K562 (cell line): ENCODE data around the gene TPO. TPM values are rescaled to one million over a fixed set of nuclear protein-coding genes. Genes with fewer than 3 reads are reported as not detected.

Experiments used
- ATAC-seq: fragments of 200-7000 bp; cut with Tn5 transposase; 3 replicates; pipeline ENCODE4 v1.9.1; 2020; ENCODE audit warnings: moderate library complexity
- BruUV-seq: library from RNA; stranded (reverse); fragments of 400-500 nt; replicated peaks from 2 replicates; lab custom pipeline; 2021; lab: Mats Ljungman, UMichigan
- CTCF ChIA-PET: fragments of 300-600 bp; formaldehyde crosslinking; extraction: SDS; loops from one replicate; lab custom pipeline; 2021; ENCODE audit warnings: low intra/inter-chr PET ratio; lab: Yijun Ruan, JAX
- POLR2A ChIA-PET: fragments of 300-600, 350-650 bp; sonication (Branson Sonifier 250); formaldehyde crosslinking; extraction: SDS; loops from one replicate; lab custom pipeline; 2021; ENCODE audit warnings: antibody characterized with exemption, inconsistent platforms; lab: Yijun Ruan, JAX
- DNase-seq, 4 experiments: peaks; one replicate each; pipeline versions ENCODE4 v3.0.0 to v3.0.0-alpha.2; 2011 to 2018; ENCODE audit warnings: low spot score in 3 of 4, mixed read lengths in 3 of 4; ENCODE audit errors: extremely low read depth in 1 of 4
- FAIRE-seq: peaks from 2 replicates; lab custom pipeline; 2011; peaks lifted over from hg19 to GRCh38; lab: Jason Lieb, UNC
- H2AFZ ChIP-seq: 2 replicates; pipeline ENCODE4 v1.6.0; 2011; ENCODE audit warnings: low read depth, low read length, control low read depth, inconsistent platforms
- H3K27ac ChIP-seq: fragments of 200-600 bp; 3 replicates; pipeline ENCODE4 v1.8.0; 2011; ENCODE audit warnings: low read depth, mild to moderate bottlenecking, control low read depth, inconsistent platforms, low read length, moderate library complexity, mixed read lengths; ENCODE audit errors: extremely low read depth
- H3K27me3 ChIP-seq, 2 experiments: fragments of 300-600 bp in 1 of 2; 2 replicates in 1 of 2; 3 replicates in 1 of 2; pipeline versions ENCODE4 v1.6.0 to v1.8.0; 2011; ENCODE audit warnings: inconsistent platforms in 2 of 2, low read length in 2 of 2, mild to moderate bottlenecking in 1 of 2, mixed read lengths in 1 of 2, moderate library complexity in 1 of 2; ENCODE audit not compliant: control insufficient read depth in 2 of 2, insufficient read depth in 2 of 2
- H3K36me3 ChIP-seq: fragments of 300-600 bp; 3 replicates; pipeline ENCODE4 v1.8.0; 2011; ENCODE audit warnings: mild to moderate bottlenecking, low read length, inconsistent platforms; ENCODE audit not compliant: control insufficient read depth, insufficient read depth
- H3K4me1 ChIP-seq, 2 experiments: fragments of 200-600 bp in 1 of 2; replicated peaks in 1 of 2; 2 replicates in 1 of 2; 3 replicates in 1 of 2; pipeline versions ENCODE4 v1.5.1 to v1.8.0; 2011; ENCODE audit warnings: inconsistent platforms in 2 of 2, low read length in 2 of 2, mild to moderate bottlenecking in 1 of 2, mixed read lengths in 1 of 2, moderate library complexity in 1 of 2; ENCODE audit not compliant: control insufficient read depth in 2 of 2, insufficient read depth in 2 of 2
- H3K4me2 ChIP-seq: 2 replicates; pipeline ENCODE4 v1.6.1; 2011; ENCODE audit warnings: low read length, control low read depth, inconsistent platforms, mixed read lengths; ENCODE audit not compliant: insufficient read depth
- H3K4me3 ChIP-seq: fragments of 200-600 bp; sonication (generic), shearing (Covaris generic); 2 replicates; pipeline ENCODE4 v1.5.1; 2016; ENCODE audit warnings: control low read depth, inconsistent platforms
- H3K79me2 ChIP-seq: fragments of 200-600 bp; 3 replicates; pipeline ENCODE4 v1.8.0; 2011; ENCODE audit warnings: low read length, inconsistent platforms; ENCODE audit not compliant: control insufficient read depth, insufficient read depth
- H3K9ac ChIP-seq, 2 experiments: 2 replicates each; pipeline versions ENCODE4 v1.6.0 to v1.6.1; 2011; ENCODE audit warnings: low read depth in 2 of 2, low read length in 2 of 2, control low read depth in 1 of 2, inconsistent platforms in 1 of 2, mild to moderate bottlenecking in 1 of 2, mixed read lengths in 1 of 2; ENCODE audit not compliant: insufficient read depth in 1 of 2
- H3K9me1 ChIP-seq: one replicate; pipeline ENCODE4 v1.6.0; 2011; ENCODE audit warnings: inconsistent platforms, mild to moderate bottlenecking, low read length, moderate library complexity; ENCODE audit not compliant: control insufficient read depth, insufficient read depth
- H3K9me3 ChIP-seq: replicated peaks from 2 replicates; pipeline ENCODE4 v1.5.1; 2011; ENCODE audit warnings: low read depth, low read length, inconsistent platforms; ENCODE audit not compliant: control insufficient read depth, insufficient read depth
- H4K20me1 ChIP-seq: replicated peaks from 2 replicates; pipeline ENCODE4 v1.6.1; 2011; ENCODE audit warnings: low read length, inconsistent platforms, mixed read lengths; ENCODE audit not compliant: control insufficient read depth, insufficient read depth
- CCAR2 ChIP-seq: fragments of 200-400 bp; formaldehyde crosslinking; IDR thresholded peaks from 2 replicates; pipeline ENCODE4 v1.6.1; 2017; ENCODE audit warnings: mild to moderate bottlenecking, low read depth, low read length
- E2F6 ChIP-seq, 2 experiments: IDR thresholded peaks; 2 replicates each; pipeline ENCODE4 v1.6.1; 2011; ENCODE audit warnings: borderline replicate concordance in 1 of 2, control low read depth in 1 of 2, low read depth in 1 of 2, low read length in 1 of 2, mild to moderate bottlenecking in 1 of 2, mixed read lengths in 1 of 2, moderate library complexity in 1 of 2; ENCODE audit not compliant: insufficient read depth in 1 of 2, insufficient read length in 1 of 2, poor library complexity in 1 of 2, severe bottlenecking in 1 of 2; ENCODE audit errors: extremely low read depth in 1 of 2
- GTF2E2 ChIP-seq: fragments of 200-800 bp; sonication (Bioruptor generic); IDR thresholded peaks from 2 replicates; pipeline ENCODE4 v1.6.1; 2016; ENCODE audit warnings: missing genetic modification characterization, missing compliant biosample characterization
- GTF2F1 ChIP-seq: IDR thresholded peaks from 2 replicates; pipeline ENCODE4 v1.6.1; 2011; ENCODE audit warnings: low read depth, low read length, improper control_type of control experiment
- HDAC2 ChIP-seq: fragments of 450-650 bp; IDR thresholded peaks from 2 replicates; pipeline ENCODE4 v1.6.1; 2016; ENCODE audit warnings: mild to moderate bottlenecking
- HDAC6 ChIP-seq: IDR thresholded peaks from 2 replicates; pipeline ENCODE4 v1.6.1; 2012; ENCODE audit warnings: low read depth, mild to moderate bottlenecking, control low read depth, inconsistent platforms, low read length, moderate library complexity
- HDGF ChIP-seq: fragments of 450-650 bp; IDR thresholded peaks from 2 replicates; pipeline ENCODE4 v1.6.1; 2016
- MLLT1 ChIP-seq, 2 experiments: fragments of 450-650 bp; IDR thresholded peaks; 2 replicates each; pipeline ENCODE4 v1.6.1; 2016
- RFX1 ChIP-seq: fragments of 450-650 bp; IDR thresholded peaks from 2 replicates; pipeline ENCODE4 v1.6.1; 2016; ENCODE audit warnings: mild to moderate bottlenecking, moderate library complexity
- SIRT6 ChIP-seq: IDR thresholded peaks from one replicate; pipeline ENCODE4 v1.6.1; 2012; ENCODE audit warnings: low read depth, mild to moderate bottlenecking, control low read depth, inconsistent platforms, low read length, moderate library complexity
- SRF ChIP-seq, 2 experiments: fragments of 250-450, 450-650 bp in 1 of 2; sonication (Bioruptor Pico) in 1 of 2; sonication (generic) in 1 of 2; formaldehyde crosslinking; IDR thresholded peaks; 2 replicates each; pipeline versions ENCODE4 v1.5.0 to v1.5.1; 2020 to 2022; ENCODE audit warnings: mild to moderate bottlenecking in 1 of 2, missing genetic modification reagents in 1 of 2
- TARDBP ChIP-seq: fragments of 450-650 bp; IDR thresholded peaks from 2 replicates; pipeline ENCODE4 v1.6.1; 2016
- TCF15 ChIP-seq: fragments of 250-450 bp; sonication (Bioruptor Pico); IDR thresholded peaks from 2 replicates; pipeline ENCODE4 v1.8.0; 2022; ENCODE audit warnings: moderate library complexity, mild to moderate bottlenecking, inconsistent platforms
- XRCC3 ChIP-seq: fragments of 450-650 bp; IDR thresholded peaks from 2 replicates; pipeline ENCODE4 v1.6.1; 2017; ENCODE audit warnings: mild to moderate bottlenecking, moderate library complexity
- ZFPM2 ChIP-seq: fragments of 250-450 bp; sonication (Bioruptor Pico); IDR thresholded peaks from 2 replicates; pipeline ENCODE4 v1.5.1; 2022; ENCODE audit warnings: mild to moderate bottlenecking
- ZNF253 ChIP-seq: fragments of 250-450 bp; sonication (Bioruptor Pico); conservative IDR thresholded peaks from 2 replicates; pipeline ENCODE4 v1.6.1; 2021; ENCODE audit warnings: mild to moderate bottlenecking
- ZNF445 ChIP-seq: fragments of 250-450 bp; sonication (Bioruptor Pico); IDR thresholded peaks from 2 replicates; pipeline ENCODE4 v1.4.0; 2020; ENCODE audit warnings: low read depth, mild to moderate bottlenecking, moderate library complexity
- ZNF561 ChIP-seq: fragments of 450-650 bp; formaldehyde crosslinking; conservative IDR thresholded peaks from 2 replicates; pipeline ENCODE4 v1.4.0; 2020; ENCODE audit warnings: mild to moderate bottlenecking, moderate library complexity
- WGBS: fragments of 100-300 bp; shearing (Covaris generic); methylation state at CpG from one replicate; pipeline ENCODE4 v1.1.6; 2016; ENCODE audit warnings: low coverage, mixed read lengths; ENCODE audit not compliant: insufficient coverage; ENCODE audit errors: missing lambda C conversion rate; 5-methylcytosine and 5-hydroxymethylcytosine counted together
- in situ Hi-C: fragments of 300-500 bp; cut with MboI; formaldehyde crosslinking; loops from 4 replicates; pipeline ENCODE4 v1.15.0; 2018; ENCODE audit warnings: inconsistent platforms, mixed read lengths
- intact Hi-C: fragments of 100-400 bp; cut with micrococcal nuclease; formaldehyde crosslinking; loops from 2 replicates; pipeline ENCODE4 v1.14.2; 2022
- polyA plus RNA-seq, 8 experiments: library from polyadenylated mRNA; depleted of rRNA in 4 of 8; stranded (reverse) in 5 of 8; unstranded in 3 of 8; fragments of >200 nt; fragmentation: Nextera tagmentation in 2 of 8; fragmentation: Illumina TruSeq in 1 of 8; extraction: Ambion mirVana in 2 of 8; extraction: Trizol in 1 of 8; gene quantifications; 2 replicates each; pipeline versions ENCODE4 v1.2.1 to v1.2.3, GENCODE V29; 2011 to 2014; ENCODE audit warnings: inconsistent platforms in 1 of 8, missing spikeins in 1 of 8
- total RNA-seq, 7 experiments: library from RNA; depleted of rRNA in 6 of 7; stranded (reverse); fragments of >200 nt in 6 of 7; fragmentation: Illumina TruSeq in 2 of 7; extraction: Trizol in 2 of 7; gene quantifications; 2 replicates each; pipeline versions ENCODE4 v1.2.1 to v1.2.3, GENCODE V29; 2011 to 2021; ENCODE audit warnings: low replicate concordance in 1 of 7

Gene TPO
- total and polyA plus RNA-seq, 9 of the 15 experiments (the other 6 are each of a cell fraction or from before 2014, with no cell fraction given): not detected

- ATAC-seq (no peak), FAIRE-seq (no peak), DNase-seq (no peak)
- Histone ChIP-seq H3K9me1 (no peaks in the 10 kb centered on the region), H3K36me3 (no peaks in the 10 kb centered on the region), H3K4me1 (no peaks in the 10 kb centered on the region), H3K9ac (no peak overlapping the region), H3K9me3 (no peaks in the 10 kb centered on the region), H4K20me1 (no peaks in the 10 kb centered on the region), H3K79me2 (no peaks in the 10 kb centered on the region), H3K27me3 (peaks cover 0 to 37% of the 10 kb centered on the region in 2 experiments; a peak in 2 of 5 replicates), H3K4me3 (no peak overlapping the region), H2AFZ (no peak overlapping the region), H3K4me2 (no peak overlapping the region), H3K27ac (no peak overlapping the region)
- BruUV-seq: no TSS peak
- ChIA-PET POLR2A (no interaction called here), CTCF (no interaction called here)
- intact Hi-C loops (no loop called here), in situ Hi-C loops (no loop called here)
- TF ChIP-seq ZFPM2 (CRISPR knock-in tag) (no peak), HDGF (no peak), HDAC6 (no peak), TARDBP (no peak), SRF (CRISPR knock-in tag; IDR thresholded peaks at IDR 0.05) (no peak), E2F6 (IDR thresholded peaks at IDR 0.05; ENCODE audit: borderline replicate concordance in 1 of 2, extremely low read depth in 1 of 2, insufficient read depth in 1 of 2, insufficient read length in 1 of 2, low read depth in 1 of 2, low read length in 1 of 2, poor library complexity in 1 of 2, severe bottlenecking in 1 of 2) (no peak), ZNF253 (CRISPR knock-in tag) (no peak), ZNF561 (CRISPR knock-in tag) (no peak), GTF2F1 (no peak), GTF2E2 (tag) (no peak), MLLT1 (IDR thresholded peaks at IDR 0.05) (no peak), CCAR2 (no peak), XRCC3 (no peak), HDAC2 (no peak), RFX1 (no peak), ZNF445 (CRISPR knock-in tag) (no peak), TCF15 (CRISPR knock-in tag) (no peak), SIRT6 (no peak)
- WGBS: 1% methylated on average over 7 of the region's 13 CpGs
These were observed 67.4 kb downstream of the TPO start for GRCh38 chr2:1480671-1481076.
